ENCODE results near the gene ELF4.

GRCh38 chrX:130094696-130095095 is 15.6 kb downstream of the ELF4 start:
- TF ChIP-seq EP300 (IDR thresholded peaks at IDR 0.05) (no peak), CTCF (IDR thresholded peaks at IDR 0.05) (no peak), POLR2A (IDR thresholded peaks at IDR 0.05; ENCODE audit: low read depth) (no peak)

Data from esophagus muscularis mucosa (tissue), 4 donors.